WTC11 (cell line): ENCODE measurements around the gene NEK8. TPM values are rescaled to one million over a fixed set of nuclear protein-coding genes. Genes with fewer than 3 reads are reported as not detected.

Source experiments
- ATAC-seq: fragments of 200-7000 bp; cut with Tn5 transposase; 2 replicates; pipeline ENCODE4 v1.10.0; 2021; ENCODE audit warnings: mild to moderate bottlenecking, moderate library complexity
- CTCF ChIA-PET: fragments of 300-600 bp; sonication (Branson Sonifier 250); formaldehyde crosslinking; loops from one replicate; lab custom pipeline; 2021; ENCODE audit warnings: antibody characterized with exemption; lab: Charles Lee
- POLR2A ChIA-PET: fragments of 350-600 bp; sonication (Branson Sonifier 250); formaldehyde crosslinking; loops from one replicate; lab custom pipeline; 2021; ENCODE audit warnings: antibody characterized with exemption; lab: Charles Lee
- DNase-seq: peaks from one replicate; pipeline ENCODE4 v3.0.0; 2021; ENCODE audit warnings: low spot score
- H3K27ac Mint-ChIP-seq: 2 replicates; pipeline ENCODE4 v1.8.0; 2021; ENCODE audit warnings: mixed read lengths
- H3K27me3 Mint-ChIP-seq: 2 replicates; pipeline ENCODE4 v1.8.0; 2021; ENCODE audit warnings: low read depth, mild to moderate bottlenecking, moderate library complexity, mixed read lengths
- H3K36me3 Mint-ChIP-seq: 2 replicates; pipeline ENCODE4 v1.8.0; 2021; ENCODE audit warnings: mixed read lengths
- H3K4me1 Mint-ChIP-seq: 2 replicates; pipeline ENCODE4 v1.8.0; 2022; ENCODE audit warnings: mixed read lengths
- H3K4me3 Mint-ChIP-seq: 2 replicates; pipeline ENCODE4 v1.8.0; 2021; ENCODE audit warnings: mild to moderate bottlenecking, moderate library complexity, mixed read lengths
- H3K9me3 Mint-ChIP-seq: 2 replicates; pipeline ENCODE4 v1.8.0; 2021; ENCODE audit warnings: mixed read lengths
- AFF4 ChIP-seq: sonication (generic); formaldehyde crosslinking; IDR thresholded peaks from 2 replicates; pipeline ENCODE4 v1.8.1; 2023; ENCODE audit warnings: mild to moderate bottlenecking, missing genetic modification reagents, borderline replicate concordance
- CBFB ChIP-seq: sonication (generic); formaldehyde crosslinking; IDR thresholded peaks from 2 replicates; pipeline ENCODE4 v1.8.1; 2022; ENCODE audit warnings: mild to moderate bottlenecking, low read depth, missing genetic modification reagents
- FOXJ3 ChIP-seq: sonication (generic); formaldehyde crosslinking; IDR thresholded peaks from 2 replicates; pipeline ENCODE4 v1.9.0; 2021; ENCODE audit warnings: missing genetic modification reagents, mild to moderate bottlenecking, borderline replicate concordance
- FOXP1 ChIP-seq: sonication (generic); formaldehyde crosslinking; IDR thresholded peaks from 2 replicates; pipeline ENCODE4 v1.8.0; 2022; ENCODE audit warnings: missing genetic modification reagents, mild to moderate bottlenecking, moderate library complexity, borderline replicate concordance
- GABPB1 ChIP-seq: sonication (generic); formaldehyde crosslinking; IDR thresholded peaks from 2 replicates; pipeline ENCODE4 v1.8.1; 2023; ENCODE audit warnings: mild to moderate bottlenecking, missing genetic modification reagents
- IRF1 ChIP-seq: sonication (generic); formaldehyde crosslinking; IDR thresholded peaks from 2 replicates; pipeline ENCODE4 v1.8.0; 2023; ENCODE audit warnings: missing genetic modification reagents
- IRF2 ChIP-seq: sonication (generic); formaldehyde crosslinking; IDR thresholded peaks from 2 replicates; pipeline ENCODE4 v1.8.0; 2022; ENCODE audit warnings: low read depth, missing genetic modification reagents, borderline replicate concordance
- MAX ChIP-seq: sonication (generic); formaldehyde crosslinking; IDR thresholded peaks from 2 replicates; pipeline ENCODE4 v1.8.0; 2022; ENCODE audit warnings: mild to moderate bottlenecking, missing genetic modification reagents
- TP53 ChIP-seq: sonication (generic); formaldehyde crosslinking; IDR thresholded peaks from 2 replicates; pipeline ENCODE4 v1.8.1; 2023; ENCODE audit warnings: mild to moderate bottlenecking, missing genetic modification reagents
- ZNF423 ChIP-seq: fragments of 250-450 bp; sonication (Bioruptor Pico); IDR thresholded peaks from 2 replicates; pipeline ENCODE4 v2.1.2; 2022; ENCODE audit warnings: mild to moderate bottlenecking, moderate library complexity
- ZSCAN18 ChIP-seq: fragments of 250-450 bp; sonication (Bioruptor Pico); IDR thresholded peaks from 2 replicates; pipeline ENCODE4 v2.1.2; 2022; ENCODE audit warnings: mild to moderate bottlenecking, moderate library complexity
- total RNA-seq: library from RNA; stranded (reverse); gene quantifications from 3 replicates; pipeline ENCODE4 v1.2.3, GENCODE V29; 2021
- TF ChIP-seq, protein P1 (sequence below): fragments of 250-450 bp; sonication (Bioruptor Pico); IDR thresholded peaks from 2 replicates; pipeline ENCODE4 v1.9.0; 2021; ENCODE audit warnings: mild to moderate bottlenecking
- TF ChIP-seq, protein P2 (sequence below): sonication (generic); formaldehyde crosslinking; IDR thresholded peaks from 2 replicates; pipeline ENCODE4 v1.8.0; 2023; ENCODE audit warnings: missing genetic modification reagents, mild to moderate bottlenecking, borderline replicate concordance

NEK8 gene
- total RNA-seq, 1 experiment from 2014 or later = 25.0 TPM

DNA sequence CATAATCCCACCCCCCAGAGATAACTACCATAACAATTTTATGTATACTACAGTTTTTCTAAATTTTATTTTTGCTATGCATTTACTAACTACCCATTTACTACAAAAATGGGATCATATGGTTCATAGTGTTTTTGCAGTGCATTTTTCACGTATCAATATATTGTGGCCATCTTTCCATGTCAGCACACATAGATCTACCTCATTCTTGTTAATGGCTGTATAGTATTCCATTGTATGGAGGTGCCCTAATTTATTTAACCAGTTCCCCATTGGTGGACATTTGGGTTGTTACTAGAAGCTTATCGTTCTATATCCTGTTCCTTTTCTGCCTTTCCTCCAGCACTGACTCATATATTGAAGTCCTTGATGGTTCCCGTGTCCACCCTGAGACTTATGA lies 39.6 kb upstream of the NEK8 start (continued):
- TF ChIP-seq CBFB = no peak

- H3K36me3 Mint-ChIP-seq = peaks cover 81% of the 10 kb centered on the region
- ATAC-seq (no peak), DNase-seq (no peak)
- ChIA-PET CTCF (no interaction called here), POLR2A (no interaction called here)
- H3K4me3 Mint-ChIP-seq = no peak overlapping the region
- TF ChIP-seq AFF4 (CRISPR knock-in tag) = no peak
- TF ChIP-seq ZSCAN18 (CRISPR knock-in tag) = no peak
- no peak for TF ChIP-seq TP53 (CRISPR knock-in tag)
- TF ChIP-seq FOXP1 (CRISPR knock-in tag) = no peak
- TF ChIP-seq, protein P1, sequence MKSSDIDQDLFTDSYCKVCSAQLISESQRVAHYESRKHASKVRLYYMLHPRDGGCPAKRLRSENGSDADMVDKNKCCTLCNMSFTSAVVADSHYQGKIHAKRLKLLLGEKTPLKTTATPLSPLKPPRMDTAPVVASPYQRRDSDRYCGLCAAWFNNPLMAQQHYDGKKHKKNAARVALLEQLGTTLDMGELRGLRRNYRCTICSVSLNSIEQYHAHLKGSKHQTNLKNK (CRISPR knock-in tag) = no peak
- no peak for TF ChIP-seq FOXJ3 (CRISPR knock-in tag)
- TF ChIP-seq, protein P2, sequence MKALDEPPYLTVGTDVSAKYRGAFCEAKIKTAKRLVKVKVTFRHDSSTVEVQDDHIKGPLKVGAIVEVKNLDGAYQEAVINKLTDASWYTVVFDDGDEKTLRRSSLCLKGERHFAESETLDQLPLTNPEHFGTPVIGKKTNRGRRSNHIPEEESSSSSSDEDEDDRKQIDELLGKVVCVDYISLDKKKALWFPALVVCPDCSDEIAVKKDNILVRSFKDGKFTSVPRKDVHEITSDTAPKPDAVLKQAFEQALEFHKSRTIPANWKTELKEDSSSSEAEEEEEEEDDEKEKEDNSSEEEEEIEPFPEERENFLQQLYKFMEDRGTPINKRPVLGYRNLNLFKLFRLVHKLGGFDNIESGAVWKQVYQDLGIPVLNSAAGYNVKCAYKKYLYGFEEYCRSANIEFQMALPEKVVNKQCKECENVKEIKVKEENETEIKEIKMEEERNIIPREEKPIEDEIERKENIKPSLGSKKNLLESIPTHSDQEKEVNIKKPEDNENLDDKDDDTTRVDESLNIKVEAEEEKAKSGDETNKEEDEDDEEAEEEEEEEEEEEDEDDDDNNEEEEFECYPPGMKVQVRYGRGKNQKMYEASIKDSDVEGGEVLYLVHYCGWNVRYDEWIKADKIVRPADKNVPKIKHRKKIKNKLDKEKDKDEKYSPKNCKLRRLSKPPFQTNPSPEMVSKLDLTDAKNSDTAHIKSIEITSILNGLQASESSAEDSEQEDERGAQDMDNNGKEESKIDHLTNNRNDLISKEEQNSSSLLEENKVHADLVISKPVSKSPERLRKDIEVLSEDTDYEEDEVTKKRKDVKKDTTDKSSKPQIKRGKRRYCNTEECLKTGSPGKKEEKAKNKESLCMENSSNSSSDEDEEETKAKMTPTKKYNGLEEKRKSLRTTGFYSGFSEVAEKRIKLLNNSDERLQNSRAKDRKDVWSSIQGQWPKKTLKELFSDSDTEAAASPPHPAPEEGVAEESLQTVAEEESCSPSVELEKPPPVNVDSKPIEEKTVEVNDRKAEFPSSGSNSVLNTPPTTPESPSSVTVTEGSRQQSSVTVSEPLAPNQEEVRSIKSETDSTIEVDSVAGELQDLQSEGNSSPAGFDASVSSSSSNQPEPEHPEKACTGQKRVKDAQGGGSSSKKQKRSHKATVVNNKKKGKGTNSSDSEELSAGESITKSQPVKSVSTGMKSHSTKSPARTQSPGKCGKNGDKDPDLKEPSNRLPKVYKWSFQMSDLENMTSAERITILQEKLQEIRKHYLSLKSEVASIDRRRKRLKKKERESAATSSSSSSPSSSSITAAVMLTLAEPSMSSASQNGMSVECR (CRISPR knock-in tag) = no peak
- TF ChIP-seq IRF1 (CRISPR knock-in tag) = no peak
- TF ChIP-seq GABPB1 (CRISPR knock-in tag) = no peak
- TF ChIP-seq MAX (CRISPR knock-in tag) = no peak
- no peak for TF ChIP-seq ZNF423 (CRISPR knock-in tag)
- TF ChIP-seq IRF2 = no peak
- H3K27me3 Mint-ChIP-seq = no peaks in the 10 kb centered on the region
- H3K4me1 Mint-ChIP-seq = no peaks in the 10 kb centered on the region
- no peak overlapping the region; the same call in 1 of the 2 replicates for H3K27ac Mint-ChIP-seq
- no peaks in the 10 kb centered on the region for H3K9me3 Mint-ChIP-seq
These were observed 34.7 kb upstream of the NEK8 start for GRCh38 chr17:28693869-28694268.
